Colon (tissue), 2 donors: Measurements from ENCODE around the gene TRIM47.

Experiments used
- FAIRE-seq: peaks from 2 replicates; lab custom pipeline; 2012; peaks lifted over from hg19 to GRCh38; lab: Jason Lieb, UNC
- donor health status: control.
- donor health status: control.

Gene TRIM47

DNA sequence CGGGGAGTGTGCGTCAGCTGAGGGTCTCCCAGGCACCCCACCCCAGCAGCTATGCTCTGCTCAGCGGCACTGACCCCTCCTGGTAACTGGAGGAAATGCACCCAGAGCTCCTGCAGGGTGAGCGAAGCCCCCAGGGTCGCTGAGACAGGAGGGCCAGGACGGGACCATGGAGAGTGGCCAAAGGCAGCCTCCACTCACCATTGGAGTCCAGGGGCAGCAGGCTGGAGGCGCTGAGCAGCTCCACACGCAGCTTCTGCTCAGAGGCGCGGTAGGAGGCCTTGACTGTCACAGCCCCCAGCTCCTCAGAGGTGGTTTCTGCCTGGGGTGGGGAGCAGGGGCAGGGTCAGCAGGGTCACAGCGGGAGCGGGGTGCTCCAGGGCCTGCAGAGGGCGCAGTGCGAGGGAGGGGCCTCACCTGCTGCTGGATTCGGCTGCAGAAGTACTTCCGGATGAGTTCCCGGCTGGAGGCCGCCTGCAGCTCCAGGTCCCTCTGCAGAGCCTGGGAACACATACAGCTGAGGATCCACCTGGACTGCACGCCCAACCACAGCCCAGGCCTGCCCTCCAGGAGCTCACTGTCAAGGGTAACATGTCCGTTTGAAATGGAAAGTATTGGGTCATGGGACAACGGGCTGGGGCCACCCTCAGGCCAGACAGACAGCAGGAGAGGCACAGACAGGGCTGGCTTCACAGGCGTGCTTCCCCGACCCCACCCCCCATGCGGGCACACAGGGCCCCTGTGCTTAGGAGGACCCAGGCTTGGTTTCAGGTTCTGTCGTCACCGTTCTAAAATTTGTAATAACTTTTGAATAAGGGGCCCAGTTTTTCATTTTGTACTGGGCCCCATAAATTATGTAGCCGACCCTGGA lies 48.0 kb downstream of the TRIM47 start:
- no peak for FAIRE-seq

- no peak for FAIRE-seq
These were observed 48.6 kb downstream of the TRIM47 start for GRCh38 chr17:75829747-75830146.

DNA sequence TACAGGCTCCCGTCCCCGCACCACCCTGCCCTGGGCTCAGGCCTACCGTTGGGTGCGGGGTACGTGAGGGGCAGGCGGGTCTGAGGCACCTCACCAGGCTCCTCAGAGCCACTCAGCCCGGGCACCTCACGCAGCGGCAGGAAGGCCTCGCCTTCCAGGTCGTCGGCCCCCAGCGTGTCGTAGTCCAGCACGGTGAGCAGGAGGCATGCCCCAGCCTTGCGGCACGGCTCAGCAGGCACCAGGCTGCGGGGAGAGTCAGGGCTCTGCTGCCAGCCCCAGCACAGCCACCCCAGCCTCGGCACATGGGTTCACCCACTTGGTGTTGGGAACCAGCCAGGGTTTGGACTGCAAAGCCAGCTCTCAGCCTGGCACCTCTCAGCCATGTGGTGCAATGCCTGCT lies 49.6 kb downstream of the TRIM47 start:
- no peak for FAIRE-seq

- no peak for FAIRE-seq
These were observed 50.3 kb downstream of the TRIM47 start for GRCh38 chr17:75828076-75828400.

DNA sequence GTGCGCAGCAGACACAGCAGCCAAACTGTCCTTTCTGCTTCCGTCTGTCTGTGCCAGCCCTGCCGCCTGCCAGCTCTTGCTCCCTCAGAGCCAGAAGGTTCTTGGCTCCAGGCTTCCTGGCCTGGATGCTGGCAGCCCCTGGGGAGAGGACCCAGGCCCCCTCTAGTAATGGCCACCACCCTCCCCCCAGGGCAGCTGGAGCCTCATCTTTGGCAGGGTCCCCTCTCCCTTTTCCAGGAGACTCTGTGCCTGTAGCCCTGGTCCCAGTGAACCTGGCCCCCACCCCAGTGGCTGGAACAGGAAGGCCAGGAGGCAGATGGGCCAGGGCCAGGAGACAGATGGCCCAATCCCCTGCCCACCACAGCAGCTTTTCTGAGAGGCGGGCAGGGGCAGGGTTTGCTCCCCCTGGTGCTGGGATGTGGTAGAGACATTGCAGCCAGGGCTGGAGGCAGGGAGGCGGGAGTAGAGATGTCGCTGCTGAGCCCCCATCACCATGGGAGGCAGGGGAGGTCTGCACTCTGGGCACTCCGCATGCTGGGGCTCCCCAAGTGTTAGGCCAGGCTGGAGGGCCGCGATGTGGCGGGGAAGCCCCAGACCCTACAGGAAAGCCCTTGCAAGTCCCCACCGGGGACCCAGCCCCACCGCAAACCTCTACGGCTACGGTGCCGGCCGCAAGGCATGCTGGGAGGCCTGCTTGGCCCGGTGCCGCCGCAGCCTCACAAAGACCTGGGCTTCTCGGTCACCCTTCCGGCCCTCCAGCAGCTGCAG lies 50.9 kb downstream of the TRIM47 start:
- FAIRE-seq, result no peak

DNA sequence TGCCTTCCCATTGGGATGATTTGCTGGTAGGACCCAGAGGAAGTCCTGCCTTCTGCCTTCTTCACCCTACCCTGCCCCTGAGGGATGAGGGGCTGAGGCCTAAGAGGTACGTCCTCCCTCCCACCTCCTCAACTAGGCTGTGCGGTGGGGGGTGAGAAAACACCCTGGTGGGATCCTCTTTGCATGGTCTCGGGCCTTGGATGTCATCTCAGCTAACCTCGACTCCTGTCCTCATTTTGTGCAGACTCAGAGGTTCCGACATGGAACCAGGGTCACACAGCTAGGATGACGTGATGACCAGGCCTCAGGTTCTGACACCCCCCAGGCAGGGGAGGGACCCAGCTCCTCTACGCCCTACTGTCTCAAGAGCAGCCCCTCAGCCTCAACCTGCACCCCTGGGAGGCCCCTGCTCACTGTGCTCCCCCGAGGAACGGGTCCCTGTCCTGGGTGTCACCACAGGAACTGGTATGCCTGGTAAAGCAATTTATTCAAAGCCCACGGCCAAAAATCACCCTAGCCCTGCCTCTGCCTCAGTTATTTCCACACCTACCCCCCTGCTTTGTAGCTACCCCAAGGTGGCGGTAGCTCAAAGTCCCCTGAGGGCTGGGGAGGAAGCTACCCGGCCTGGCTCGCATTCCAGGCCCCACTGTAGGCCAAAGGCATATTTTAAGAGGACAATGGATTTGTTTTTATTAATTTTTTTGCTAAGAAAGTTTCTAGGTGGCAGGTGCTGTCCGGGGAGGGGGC lies 51.6 kb downstream of the TRIM47 start:
- FAIRE-seq, result no peak

DNA sequence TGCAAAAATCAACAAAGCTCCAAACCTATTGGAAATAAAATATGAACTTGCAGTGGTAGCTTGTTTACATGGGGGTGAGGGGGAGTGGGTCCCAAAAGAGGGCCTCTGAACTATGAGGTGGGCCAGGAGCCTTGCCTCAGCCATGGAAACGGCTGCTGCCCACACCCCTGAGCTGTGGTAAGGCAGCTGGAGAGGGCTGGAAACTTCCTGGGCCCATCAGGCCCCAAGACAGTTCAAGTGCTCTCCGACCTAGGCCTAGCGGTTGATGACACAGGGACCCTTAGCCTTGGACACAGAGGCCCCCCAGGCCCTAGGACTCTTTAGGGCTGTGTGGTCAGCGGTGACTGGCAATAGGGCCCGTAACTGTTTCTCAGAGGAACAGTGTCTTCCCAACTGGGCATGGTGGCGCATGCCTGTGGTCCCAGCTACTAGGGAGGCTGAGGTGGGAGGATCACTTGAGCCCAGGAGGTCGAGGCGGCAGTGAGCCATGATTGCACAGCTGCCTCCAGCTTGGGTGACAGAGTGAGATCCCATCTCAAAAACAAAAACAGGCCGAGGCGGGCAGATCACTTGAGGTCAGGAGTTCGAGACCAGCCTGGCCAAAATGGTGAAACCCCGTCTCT lies 52.5 kb downstream of the TRIM47 start:
- no peak for FAIRE-seq

GRCh38 chr17:75825149-75825552 lies 53.2 kb downstream of the TRIM47 start:
- FAIRE-seq, result no peak

- FAIRE-seq, result no peak
These were observed 53.7 kb downstream of the TRIM47 start for GRCh38 chr17:75824666-75825065.
